ENCODE measurements around the gene CRYL1.

CRYL1 gene

GRCh38 chr13:20526664-20527063 lies 1.0 kb upstream of the CRYL1 start:
- DNase-seq: peak; percentile 9

GRCh38 chr13:20525144-20525600 lies 485 bp downstream of the CRYL1 start:
- no peak for DNase-seq

- DNase-seq: no peak
Observed at GRCh38 chr13:20521364-20522115, 4.1 kb downstream of the CRYL1 start.

DNA sequence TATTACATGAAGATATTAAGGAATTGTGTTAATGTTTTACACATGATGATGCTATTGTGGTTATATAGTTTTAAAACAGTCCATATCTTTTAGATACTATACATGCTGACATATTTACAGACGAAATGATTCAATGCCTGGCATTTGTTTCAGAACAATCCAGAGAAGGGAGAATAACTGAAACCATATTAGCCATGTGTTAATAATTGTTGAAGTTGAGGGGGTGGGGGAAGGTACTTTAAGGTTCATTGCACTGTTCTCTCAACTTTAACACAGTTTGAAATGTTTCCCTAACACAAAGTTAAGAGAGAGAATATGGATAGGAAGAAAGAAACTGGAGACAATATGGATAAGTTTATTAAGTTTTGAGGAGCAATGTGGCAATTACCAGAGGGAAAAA lies 5.8 kb downstream of the CRYL1 start:
- no peak for DNase-seq

GRCh38 chr13:20518660-20519100 lies 7.0 kb downstream of the CRYL1 start:
- no peak for DNase-seq

- DNase-seq: peak; percentile 25
Observed at GRCh38 chr13:20514866-20515265, 10.8 kb downstream of the CRYL1 start.

- no peak for DNase-seq
Observed at GRCh38 chr13:20513466-20513995, 12.1 kb downstream of the CRYL1 start.

- no peak for DNase-seq
Observed at GRCh38 chr13:20512042-20512683, 13.5 kb downstream of the CRYL1 start.

GRCh38 chr13:20506696-20507095 lies 19.0 kb downstream of the CRYL1 start:
- no peak for DNase-seq

GRCh38 chr13:20505405-20506366 lies 20.0 kb downstream of the CRYL1 start:
- no peak for DNase-seq

DNA sequence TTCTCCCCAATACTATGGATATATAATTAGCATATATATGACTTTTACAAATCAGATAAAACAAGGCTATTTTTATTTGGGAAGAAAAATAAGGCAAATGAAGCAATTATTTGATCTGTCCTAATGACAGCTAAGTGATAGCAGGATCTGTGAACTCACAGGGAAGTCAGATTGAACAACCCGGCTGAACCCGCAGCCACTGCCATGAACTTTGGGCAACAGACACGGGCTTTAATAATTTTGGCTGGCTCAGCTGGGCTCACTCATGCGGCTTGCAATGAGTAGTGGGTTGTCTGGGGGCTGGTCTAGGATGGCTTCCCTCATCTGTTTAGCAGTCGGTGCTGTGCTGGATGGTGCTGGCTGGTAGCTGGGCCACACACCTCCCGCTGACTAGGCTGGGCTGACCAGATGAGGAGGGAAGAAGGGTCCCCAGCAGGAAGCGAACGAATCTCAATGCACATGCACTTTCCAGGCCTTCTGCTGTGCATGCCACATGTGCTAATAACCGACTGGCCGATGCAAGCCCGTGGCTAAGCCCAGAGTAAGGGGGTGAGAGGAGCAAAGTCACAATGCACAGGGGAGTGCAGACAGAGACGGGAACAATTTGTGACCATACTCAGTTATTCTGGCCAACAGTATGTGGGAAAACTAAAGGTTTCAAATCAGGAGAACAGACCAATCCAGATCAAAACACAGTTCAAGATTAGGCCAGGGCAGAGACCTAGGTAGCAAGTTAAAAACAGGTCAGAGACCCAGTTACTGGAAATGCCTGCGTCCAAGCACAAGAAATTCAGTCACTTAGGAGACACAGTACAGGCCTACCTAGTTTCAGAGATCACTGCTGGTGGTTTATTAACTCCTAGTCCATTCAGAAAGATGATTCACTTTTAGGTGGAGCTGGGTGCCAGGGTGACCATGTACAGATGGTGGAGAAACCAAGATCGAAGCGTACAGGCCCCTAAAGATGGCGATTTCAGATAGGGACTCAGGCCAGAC lies 22.3 kb downstream of the CRYL1 start:
- no peak for DNase-seq

DNA sequence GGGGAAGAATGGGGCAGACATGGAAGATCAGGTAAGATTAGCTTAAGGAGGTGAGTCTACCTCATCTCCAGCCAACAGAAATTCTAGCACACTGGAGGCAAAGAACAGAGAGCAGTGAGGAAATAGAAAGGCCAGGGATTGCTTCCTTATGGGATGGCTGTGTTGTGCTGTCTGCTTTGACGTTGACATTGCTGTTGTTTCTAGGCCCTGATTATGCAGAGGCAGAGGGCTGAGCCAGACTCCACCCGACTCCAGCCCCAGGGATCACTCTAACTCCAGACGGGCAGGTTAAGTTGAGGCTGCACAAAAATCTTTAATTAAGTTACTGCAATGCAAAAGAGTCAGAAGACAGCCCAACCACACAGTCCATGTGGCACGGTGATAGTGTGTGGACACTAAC lies 24.1 kb downstream of the CRYL1 start:
- DNase-seq: no peak

- DNase-seq: no peak
Observed at GRCh38 chr13:20501120-20501519, 24.5 kb downstream of the CRYL1 start.

- DNase-seq: peak; percentile 65
Observed at GRCh38 chr13:20499986-20500385, 25.7 kb downstream of the CRYL1 start.

GRCh38 chr13:20498659-20499058 lies 27.0 kb downstream of the CRYL1 start:
- DNase-seq: no peak

- DNase-seq: no peak
Observed at GRCh38 chr13:20498129-20498528, 27.5 kb downstream of the CRYL1 start.

GRCh38 chr13:20497006-20497775 lies 28.5 kb downstream of the CRYL1 start:
- DNase-seq: no peak

- peak; percentile 61 for DNase-seq
Observed at GRCh38 chr13:20495087-20496023, 30.3 kb downstream of the CRYL1 start.

GRCh38 chr13:20494656-20495055 lies 31.0 kb downstream of the CRYL1 start:
- DNase-seq: no peak

All from fibroblast of skin of back (primary cell).